Measurements from ENCODE around the gene CERK. TPM values are rescaled to one million over a fixed set of nuclear protein-coding genes. Genes with fewer than 3 reads are reported as not detected.

CERK gene
- total RNA-seq, 3 donors from 2014 or later: 41.4 to 47.3 (median 44.9) TPM

DNA sequence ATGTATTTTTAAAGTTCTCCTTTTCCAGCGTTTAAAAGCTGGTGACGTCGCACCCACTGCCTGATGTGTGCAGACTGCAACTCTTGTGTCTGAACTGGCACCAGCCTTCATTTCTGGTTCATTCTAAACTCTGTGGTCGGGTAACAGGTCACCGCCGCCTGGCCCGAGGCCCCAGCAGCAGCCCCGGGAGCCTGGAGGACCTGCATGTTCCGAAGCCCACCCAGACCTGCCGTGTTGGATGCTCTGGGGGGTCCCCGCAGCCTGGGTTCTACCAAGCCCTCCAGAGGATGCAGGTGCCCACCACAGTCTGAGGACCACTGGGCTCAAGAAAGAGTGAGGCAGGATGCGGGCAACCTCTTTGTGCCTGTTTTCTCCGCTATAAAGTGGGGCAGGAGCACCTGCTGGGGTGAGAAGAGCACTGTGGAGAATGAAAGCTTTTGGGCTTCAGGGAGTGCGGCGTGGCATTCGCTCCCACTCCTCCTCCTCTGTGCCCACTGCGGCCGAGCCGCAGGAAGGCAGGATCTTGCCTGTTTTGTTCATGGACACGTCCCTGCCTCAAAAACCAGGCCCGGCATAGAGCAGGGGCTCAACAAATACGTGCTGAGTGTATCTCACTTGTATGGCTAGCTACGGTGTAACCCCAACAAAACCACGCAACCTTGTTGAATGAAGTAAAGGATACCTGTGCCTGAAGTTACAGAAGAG lies 40.1 kb downstream of the CERK start:
- peaks cover 20% of the 10 kb centered on the region for H3K36me3 Mint-ChIP-seq (ENCODE audit: insufficient read depth)
- H3K9me3 Mint-ChIP-seq: no peaks in the 10 kb centered on the region
- H3K27me3 Mint-ChIP-seq (ENCODE audit: low read depth): no peaks in the 10 kb centered on the region
- DNase-seq (no peak), ATAC-seq (no peak)
- H3K4me3 Mint-ChIP-seq: no peak overlapping the region
- H3K4me1 Mint-ChIP-seq (ENCODE audit: low read depth): no peaks in the 10 kb centered on the region

DNA sequence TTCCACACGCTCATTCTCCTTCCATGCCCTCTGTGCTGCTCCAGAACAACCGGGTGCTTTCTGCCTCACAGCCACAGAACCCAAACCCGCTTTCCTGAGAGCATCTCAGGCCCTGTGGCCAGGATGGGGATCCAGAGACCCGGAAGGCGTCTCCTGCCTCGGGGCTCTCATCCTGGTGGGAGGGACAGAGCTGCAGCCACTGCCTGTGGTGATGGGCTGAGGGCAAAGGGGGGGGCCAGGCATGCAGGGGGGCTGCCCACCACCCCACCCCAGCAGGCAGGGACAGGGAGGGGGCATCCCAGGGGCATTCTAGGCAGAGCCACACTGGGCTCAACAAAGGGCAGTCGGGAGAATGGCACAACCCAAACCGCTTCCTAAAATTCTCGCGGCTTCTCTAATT lies 41.4 kb downstream of the CERK start:
- Mint-ChIP-seq H3K36me3 (ENCODE audit: insufficient read depth) (peaks cover 21% of the 10 kb centered on the region), H3K27me3 (ENCODE audit: low read depth) (no peaks in the 10 kb centered on the region), H3K9me3 (no peaks in the 10 kb centered on the region), H3K4me1 (ENCODE audit: low read depth) (no peaks in the 10 kb centered on the region), H3K4me3 (no peak overlapping the region)
- DNase-seq: no peak
- ATAC-seq: no peak

DNA sequence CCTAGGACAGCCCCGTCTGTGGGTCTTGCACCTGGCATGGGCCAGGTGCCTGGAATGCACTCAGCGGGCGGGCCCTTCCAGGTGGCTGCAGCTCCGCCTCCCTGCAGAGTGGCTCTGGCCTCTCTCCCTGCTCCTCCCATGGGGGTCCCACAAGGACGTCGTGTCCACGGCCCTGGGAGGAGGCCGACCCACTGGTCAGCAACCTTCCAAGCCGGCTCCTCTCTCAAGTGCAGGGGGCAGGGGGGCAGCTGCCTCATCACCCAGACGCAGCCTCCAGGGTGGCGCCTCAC lies 41.9 kb downstream of the CERK start:
- Mint-ChIP-seq H3K27me3 (ENCODE audit: low read depth) (no peaks in the 10 kb centered on the region), H3K36me3 (ENCODE audit: insufficient read depth) (peaks cover 26% of the 10 kb centered on the region), H3K9me3 (no peaks in the 10 kb centered on the region), H3K4me1 (ENCODE audit: low read depth) (no peaks in the 10 kb centered on the region), H3K4me3 (no peak overlapping the region)
- ATAC-seq (no peak), DNase-seq (no peak)

DNA sequence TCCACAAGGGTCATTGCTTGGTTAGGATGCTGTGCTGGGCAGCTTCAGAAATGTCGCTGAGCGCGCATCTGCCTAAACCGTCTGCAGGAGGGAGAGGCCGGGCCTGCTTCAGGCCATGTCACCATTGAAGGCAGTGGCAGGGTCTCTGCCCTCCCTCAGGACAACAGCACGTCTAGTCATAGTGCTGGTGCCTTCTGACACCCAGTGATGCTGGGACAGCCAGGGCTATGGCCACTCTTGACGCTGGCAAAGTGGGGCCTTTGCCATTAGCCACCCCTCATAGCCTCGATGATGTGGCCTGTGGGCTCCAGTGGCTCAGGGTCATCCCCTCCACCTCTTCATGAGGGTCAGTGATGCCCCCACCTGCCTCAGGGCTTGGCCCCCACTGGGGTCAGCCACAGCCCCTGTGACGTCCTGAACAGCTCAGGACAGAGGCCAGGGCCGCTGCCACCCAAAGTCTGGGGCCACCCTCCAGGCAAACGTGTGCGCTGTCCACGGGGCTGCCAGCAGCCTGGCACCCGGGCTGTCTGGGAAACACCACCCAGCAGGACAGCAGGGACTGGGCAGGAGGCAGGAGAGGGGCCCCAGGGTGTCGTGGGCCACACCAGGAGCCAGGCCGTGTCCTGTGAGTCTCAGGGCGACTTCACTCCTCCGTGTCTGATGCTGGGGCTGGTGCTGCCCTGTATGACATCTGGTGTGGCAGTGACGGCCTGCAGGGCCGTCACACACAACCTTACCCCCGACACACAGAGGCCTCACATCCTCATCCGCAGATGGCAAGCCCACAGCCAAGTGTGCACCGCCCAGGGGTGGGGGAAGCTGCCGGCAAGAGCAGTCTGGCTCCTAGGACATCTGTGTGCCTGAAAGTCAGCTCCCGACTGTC lies 42.5 kb downstream of the CERK start:
- Mint-ChIP-seq H3K4me1 (ENCODE audit: low read depth) (no peaks in the 10 kb centered on the region), H3K36me3 (ENCODE audit: insufficient read depth) (peaks cover 28% of the 10 kb centered on the region), H3K4me3 (no peak overlapping the region), H3K27me3 (ENCODE audit: low read depth) (no peaks in the 10 kb centered on the region), H3K9me3 (no peaks in the 10 kb centered on the region)
- ATAC-seq: no peak
- no peak for DNase-seq

DNA sequence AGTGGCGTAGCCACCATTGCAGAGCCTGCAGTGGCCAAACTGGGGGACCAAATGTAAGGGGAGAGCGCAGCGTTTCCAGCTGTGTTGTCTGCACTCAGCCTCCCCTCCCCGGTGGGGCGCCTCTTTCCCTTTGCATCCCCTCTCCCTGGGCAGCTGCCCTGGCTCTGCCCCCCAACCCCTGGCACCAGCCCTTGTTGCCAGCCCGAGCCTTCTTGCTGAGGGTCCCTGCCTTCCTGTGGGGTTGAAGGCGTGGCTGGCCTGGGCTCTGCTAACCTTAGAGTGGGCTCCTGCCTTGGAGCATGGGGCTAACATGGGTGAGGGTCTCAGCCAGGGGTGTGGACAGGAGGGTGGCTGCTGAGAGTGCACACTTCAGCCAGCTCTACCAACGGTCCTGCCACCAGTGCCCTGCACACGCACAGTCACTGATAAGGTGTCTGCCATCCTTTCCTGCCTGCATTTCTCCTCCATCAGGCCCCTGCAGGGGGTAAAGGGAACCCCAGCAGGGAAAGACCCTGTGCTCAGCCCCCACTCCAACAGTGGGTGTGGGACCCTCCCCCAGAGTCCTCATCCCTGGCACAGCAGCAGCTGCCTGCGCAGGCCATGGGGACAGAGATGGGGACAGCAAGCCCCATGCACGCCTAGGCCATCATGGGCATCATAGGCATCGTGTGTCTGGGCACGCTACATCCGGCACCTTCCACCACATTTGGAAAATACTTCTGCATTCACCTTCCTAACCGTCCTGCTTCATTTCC lies 43.5 kb downstream of the CERK start:
- Mint-ChIP-seq H3K36me3 (ENCODE audit: insufficient read depth) (peaks cover 29% of the 10 kb centered on the region), H3K9me3 (no peaks in the 10 kb centered on the region), H3K4me1 (ENCODE audit: low read depth) (no peaks in the 10 kb centered on the region), H3K4me3 (no peak overlapping the region), H3K27me3 (ENCODE audit: low read depth) (no peaks in the 10 kb centered on the region)
- ATAC-seq (no peak), DNase-seq (no peak)

DNA sequence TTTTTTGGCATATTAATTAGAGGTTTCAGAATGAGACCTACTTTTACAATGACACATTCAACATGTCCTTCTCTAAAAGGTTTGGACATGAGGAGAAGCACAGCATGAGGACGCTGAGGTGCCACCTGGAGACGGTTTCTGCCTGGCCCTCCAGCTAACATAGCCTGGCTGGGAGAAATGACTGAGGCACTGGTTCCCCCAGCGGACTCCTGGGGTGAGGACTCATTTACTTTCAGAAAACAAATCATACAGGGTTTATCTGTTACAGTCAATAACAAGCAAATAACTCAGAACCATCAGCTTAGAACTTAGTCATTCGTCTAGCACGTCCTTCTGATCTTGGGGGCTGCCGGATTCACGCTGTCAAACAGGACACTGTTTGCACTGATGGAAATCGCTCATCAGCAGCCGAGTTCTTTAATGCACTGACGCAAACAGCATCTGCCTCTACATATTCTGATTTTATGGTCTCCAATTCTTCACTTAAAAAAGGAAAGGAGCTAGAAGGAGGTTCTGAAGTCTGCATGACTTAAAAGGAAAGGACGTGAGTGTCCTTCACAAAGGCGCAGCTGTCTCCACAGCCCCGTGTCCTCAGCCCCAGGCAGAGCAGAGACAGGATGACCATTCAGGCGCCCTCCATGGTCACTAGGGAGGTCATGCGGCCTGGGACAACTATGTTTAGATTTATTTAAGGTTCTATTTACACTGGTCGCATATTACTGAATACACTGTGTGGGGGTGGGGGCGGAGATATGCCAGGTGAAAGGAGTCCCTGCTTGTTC lies 44.2 kb downstream of the CERK start:
- Mint-ChIP-seq H3K9me3 (no peaks in the 10 kb centered on the region), H3K4me3 (no peak overlapping the region), H3K4me1 (ENCODE audit: low read depth) (no peaks in the 10 kb centered on the region), H3K27me3 (ENCODE audit: low read depth) (no peaks in the 10 kb centered on the region), H3K36me3 (ENCODE audit: insufficient read depth) (peaks cover 24% of the 10 kb centered on the region)
- no peak for DNase-seq
- no peak for ATAC-seq

DNA sequence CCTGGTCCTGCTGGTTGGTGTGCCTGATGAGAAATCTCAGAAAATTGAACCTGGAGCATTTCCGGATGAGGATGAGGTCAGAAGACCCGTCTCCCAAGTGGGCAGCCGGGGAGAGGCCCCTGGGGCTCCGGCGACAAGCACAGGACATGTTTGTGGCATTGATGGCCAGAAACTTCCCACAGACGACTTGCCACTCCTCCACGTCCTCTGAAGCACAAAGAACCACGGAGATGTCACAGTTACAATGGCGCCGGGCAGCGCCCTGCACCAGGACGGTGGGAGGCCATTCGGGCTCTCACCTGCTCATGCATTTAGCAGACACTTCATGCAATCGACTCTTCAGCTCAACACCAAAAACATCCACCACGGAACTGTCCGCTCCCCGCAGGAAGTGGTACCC lies 46.5 kb downstream of the CERK start:
- no peak overlapping the region for H3K4me3 Mint-ChIP-seq
- H3K36me3 Mint-ChIP-seq (ENCODE audit: insufficient read depth): peaks cover 23% of the 10 kb centered on the region
- ATAC-seq (no peak), DNase-seq (no peak)
- no peaks in the 10 kb centered on the region for H3K9me3 Mint-ChIP-seq
- no peaks in the 10 kb centered on the region for H3K27me3 Mint-ChIP-seq (ENCODE audit: low read depth)
- H3K4me1 Mint-ChIP-seq (ENCODE audit: low read depth): peaks cover 1% of the 10 kb centered on the region

DNA sequence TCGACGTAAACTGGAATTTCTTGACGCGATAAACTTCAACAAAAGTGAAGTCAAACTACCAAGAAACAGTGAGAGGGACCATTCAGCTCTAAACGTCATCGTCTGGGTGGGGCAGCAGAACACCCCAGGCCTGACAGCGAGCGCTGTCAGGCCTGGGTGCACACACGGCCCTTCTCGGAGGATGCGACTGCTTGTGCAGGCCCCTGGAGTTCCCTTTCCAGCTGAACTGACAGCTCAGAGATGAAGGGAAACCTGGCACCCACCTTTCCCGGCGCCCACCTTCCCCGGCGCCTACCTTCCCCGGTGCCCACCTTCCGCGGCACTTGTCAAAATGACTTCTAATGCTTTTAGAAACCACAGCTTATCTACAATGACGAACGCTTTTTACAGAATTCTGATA lies 47.9 kb downstream of the CERK start:
- H3K4me1 Mint-ChIP-seq (ENCODE audit: low read depth): peaks cover 13% of the 10 kb centered on the region
- no peaks in the 10 kb centered on the region for H3K27me3 Mint-ChIP-seq (ENCODE audit: low read depth)
- no peak overlapping the region for H3K4me3 Mint-ChIP-seq
- H3K36me3 Mint-ChIP-seq (ENCODE audit: insufficient read depth): peaks cover 26% of the 10 kb centered on the region
- ATAC-seq: no peak
- H3K9me3 Mint-ChIP-seq: no peaks in the 10 kb centered on the region
- no peak for DNase-seq

DNA sequence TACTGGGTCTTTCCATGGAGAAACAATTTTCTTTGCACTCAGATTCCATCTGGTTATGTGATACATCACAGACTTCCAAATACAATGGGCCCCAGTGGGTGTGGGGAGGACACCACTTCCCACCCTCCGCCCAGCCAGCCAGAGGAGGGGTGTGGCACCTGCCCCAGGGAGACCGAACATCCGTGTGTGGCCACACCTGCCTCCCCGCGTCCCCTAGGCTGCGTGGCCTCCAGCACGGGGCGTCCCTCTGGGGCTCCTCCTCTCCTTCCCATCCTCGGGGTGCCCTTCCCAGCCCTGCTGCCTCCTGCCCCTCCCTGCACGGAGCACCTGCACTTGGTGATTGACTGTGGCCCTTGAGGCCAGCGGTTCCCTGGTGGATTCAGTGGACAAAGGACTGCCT lies 49.1 kb downstream of the CERK start:
- H3K9me3 Mint-ChIP-seq: no peaks in the 10 kb centered on the region

DNA sequence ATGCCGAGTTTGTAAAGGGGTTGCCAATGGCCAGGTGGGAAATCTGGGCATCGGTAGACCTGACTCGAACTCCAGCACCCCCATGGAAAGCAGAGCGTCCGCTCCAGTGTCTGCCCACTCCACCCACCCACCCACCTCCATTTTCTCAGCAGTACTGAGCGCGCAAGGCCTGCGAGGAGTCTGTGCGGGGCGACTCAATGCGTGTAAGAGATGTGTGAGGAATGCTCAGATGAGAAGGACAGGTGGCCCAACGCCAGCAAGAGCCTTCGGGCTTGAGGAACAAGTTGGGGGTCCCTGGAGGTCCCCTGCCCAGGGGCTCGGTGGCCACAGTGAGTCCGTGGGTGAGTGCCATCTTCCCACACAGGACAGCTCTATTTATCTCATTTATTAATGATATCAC lies 50.6 kb downstream of the CERK start:
- H3K27me3 Mint-ChIP-seq (ENCODE audit: low read depth): no peaks in the 10 kb centered on the region
- H3K36me3 Mint-ChIP-seq (ENCODE audit: insufficient read depth): peaks cover 25% of the 10 kb centered on the region
- no peak for ATAC-seq
- H3K4me1 Mint-ChIP-seq (ENCODE audit: low read depth): peaks cover 22% of the 10 kb centered on the region
- no peaks in the 10 kb centered on the region for H3K9me3 Mint-ChIP-seq
- no peak overlapping the region for H3K4me3 Mint-ChIP-seq
- no peak for DNase-seq

More for the DNA sequence above, 49.1 kb downstream of the CERK start:
- no peak for ATAC-seq
- no peaks in the 10 kb centered on the region for H3K27me3 Mint-ChIP-seq (ENCODE audit: low read depth)
- no peak overlapping the region for H3K4me3 Mint-ChIP-seq
- peaks cover 22% of the 10 kb centered on the region for H3K4me1 Mint-ChIP-seq (ENCODE audit: low read depth)
- peaks cover 23% of the 10 kb centered on the region for H3K36me3 Mint-ChIP-seq (ENCODE audit: insufficient read depth)
- DNase-seq: no peak

DNA sequence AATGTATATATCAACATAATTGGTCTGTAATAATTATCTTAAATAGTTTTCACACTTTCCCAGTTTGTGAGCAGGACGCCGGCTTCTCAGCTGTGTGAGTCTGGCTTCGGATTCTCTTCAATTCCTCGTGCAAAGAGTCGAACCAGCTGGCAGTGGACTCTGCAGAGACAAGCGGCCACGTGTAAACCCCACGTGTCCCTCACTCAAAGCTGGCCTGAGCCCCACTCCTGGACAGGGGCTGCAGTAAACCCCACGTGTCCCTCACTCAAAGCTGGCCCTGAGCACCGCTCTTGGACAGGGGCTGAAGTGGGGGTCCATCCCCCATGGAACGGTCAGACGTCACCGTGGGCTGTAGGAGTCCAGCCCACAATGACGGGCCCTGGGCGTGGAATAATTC lies 51.0 kb downstream of the CERK start:
- Mint-ChIP-seq H3K36me3 (ENCODE audit: insufficient read depth) (peaks cover 26% of the 10 kb centered on the region), H3K4me3 (no peak overlapping the region), H3K9me3 (no peaks in the 10 kb centered on the region), H3K27me3 (ENCODE audit: low read depth) (no peaks in the 10 kb centered on the region), H3K4me1 (ENCODE audit: low read depth) (peaks cover 22% of the 10 kb centered on the region)
- DNase-seq: no peak
- no peak for ATAC-seq

DNA sequence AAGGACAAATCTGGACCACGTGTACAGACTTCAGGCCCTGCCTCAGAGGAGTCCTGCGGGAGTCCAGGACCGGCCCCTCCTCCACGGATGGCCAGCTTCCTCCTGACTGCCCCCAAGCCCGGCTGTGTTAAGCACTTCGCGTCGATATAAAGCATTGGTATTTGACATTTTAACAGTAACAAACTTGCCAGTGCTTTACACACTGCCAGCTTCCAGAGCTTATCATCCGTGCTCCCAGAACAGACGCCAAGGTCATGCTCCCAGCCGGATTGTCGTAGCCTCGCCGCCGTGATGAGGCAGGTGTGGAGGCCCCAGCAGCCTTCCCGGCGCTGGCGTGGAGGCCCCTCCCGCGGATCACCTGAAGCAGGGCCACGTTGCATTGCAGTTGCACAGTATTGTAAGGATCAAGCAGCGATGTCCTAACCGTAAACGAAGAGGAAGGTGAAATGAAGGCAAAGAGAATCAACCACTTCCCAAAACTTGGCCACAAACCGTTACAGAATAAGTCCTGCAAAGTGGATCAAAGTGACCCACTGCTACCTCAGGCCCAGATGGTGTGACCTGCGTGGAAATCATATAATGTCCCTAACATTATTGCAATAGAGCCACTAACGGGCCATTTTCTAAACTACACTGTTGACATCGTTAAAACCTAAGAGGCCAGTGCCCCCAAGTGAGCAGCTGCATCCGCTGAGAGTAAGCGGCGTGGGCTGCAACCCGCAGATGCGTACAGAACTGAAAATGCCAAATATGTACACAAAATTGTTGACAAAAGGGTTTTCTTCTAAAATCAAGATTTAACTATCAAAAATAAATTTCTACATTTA lies 51.6 kb downstream of the CERK start:
- Mint-ChIP-seq H3K27me3 (ENCODE audit: low read depth) (no peaks in the 10 kb centered on the region), H3K9me3 (no peaks in the 10 kb centered on the region), H3K36me3 (ENCODE audit: insufficient read depth) (peaks cover 21% of the 10 kb centered on the region), H3K4me3 (no peak overlapping the region), H3K4me1 (ENCODE audit: low read depth) (peaks cover 22% of the 10 kb centered on the region)
- DNase-seq (no peak), ATAC-seq (no peak)

DNA sequence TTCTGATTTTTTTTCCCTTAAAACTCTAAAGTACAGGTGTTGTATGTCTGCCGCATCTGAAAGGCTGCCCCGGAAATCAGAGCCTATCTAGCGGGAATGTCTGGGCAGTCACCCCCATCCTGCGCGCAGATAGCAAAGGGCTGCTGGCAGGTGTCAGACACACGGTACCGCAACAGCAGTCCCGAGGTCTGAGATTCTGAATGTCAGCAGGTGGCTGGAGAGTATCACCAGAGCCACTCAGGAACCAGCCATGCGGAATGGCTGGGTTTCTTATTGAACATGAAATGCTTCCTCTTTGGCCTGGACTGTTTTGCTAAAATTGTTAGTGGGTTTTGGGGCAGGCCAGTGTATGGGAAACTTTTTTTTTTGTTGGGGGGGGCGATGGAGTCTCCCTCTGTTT lies 53.3 kb downstream of the CERK start:
- Mint-ChIP-seq H3K36me3 (ENCODE audit: insufficient read depth) (peaks cover 15% of the 10 kb centered on the region), H3K27me3 (ENCODE audit: low read depth) (no peaks in the 10 kb centered on the region), H3K4me3 (no peak overlapping the region), H3K9me3 (no peaks in the 10 kb centered on the region), H3K4me1 (ENCODE audit: low read depth) (peaks cover 22% of the 10 kb centered on the region)
- DNase-seq (no peak), ATAC-seq (no peak)
